WTC11 (cell line): ENCODE measurements around the gene CCDC88B. TPM values are rescaled to one million over a fixed set of nuclear protein-coding genes. Genes with fewer than 3 reads are reported as not detected.

ENCODE experiments used
- ATAC-seq: fragments of 200-7000 bp; cut with Tn5 transposase; 2 replicates; pipeline ENCODE4 v1.10.0; 2021; ENCODE audit warnings: mild to moderate bottlenecking, moderate library complexity
- CTCF ChIA-PET: fragments of 300-600 bp; sonication (Branson Sonifier 250); formaldehyde crosslinking; loops from one replicate; lab custom pipeline; 2021; ENCODE audit warnings: antibody characterized with exemption; lab: Charles Lee
- POLR2A ChIA-PET: fragments of 350-600 bp; sonication (Branson Sonifier 250); formaldehyde crosslinking; loops from one replicate; lab custom pipeline; 2021; ENCODE audit warnings: antibody characterized with exemption; lab: Charles Lee
- DNase-seq: peaks from one replicate; pipeline ENCODE4 v3.0.0; 2021; ENCODE audit warnings: low spot score
- H3K27ac Mint-ChIP-seq: 2 replicates; pipeline ENCODE4 v1.8.0; 2021; ENCODE audit warnings: mixed read lengths
- H3K27me3 Mint-ChIP-seq: 2 replicates; pipeline ENCODE4 v1.8.0; 2021; ENCODE audit warnings: low read depth, mild to moderate bottlenecking, moderate library complexity, mixed read lengths
- H3K36me3 Mint-ChIP-seq: 2 replicates; pipeline ENCODE4 v1.8.0; 2021; ENCODE audit warnings: mixed read lengths
- H3K4me1 Mint-ChIP-seq: 2 replicates; pipeline ENCODE4 v1.8.0; 2022; ENCODE audit warnings: mixed read lengths
- H3K4me3 Mint-ChIP-seq: 2 replicates; pipeline ENCODE4 v1.8.0; 2021; ENCODE audit warnings: mild to moderate bottlenecking, moderate library complexity, mixed read lengths
- H3K9me3 Mint-ChIP-seq: 2 replicates; pipeline ENCODE4 v1.8.0; 2021; ENCODE audit warnings: mixed read lengths
- FOXJ3 ChIP-seq: sonication (generic); formaldehyde crosslinking; IDR thresholded peaks from 2 replicates; pipeline ENCODE4 v1.9.0; 2021; ENCODE audit warnings: missing genetic modification reagents, mild to moderate bottlenecking, borderline replicate concordance
- FOXP1 ChIP-seq: sonication (generic); formaldehyde crosslinking; IDR thresholded peaks from 2 replicates; pipeline ENCODE4 v1.8.0; 2022; ENCODE audit warnings: missing genetic modification reagents, mild to moderate bottlenecking, moderate library complexity, borderline replicate concordance
- FOXP4 ChIP-seq: sonication (generic); formaldehyde crosslinking; IDR thresholded peaks from 2 replicates; pipeline ENCODE4 v1.8.0; 2022; ENCODE audit warnings: mild to moderate bottlenecking, missing genetic modification reagents
- NFATC4 ChIP-seq: fragments of 250-450 bp; sonication (Bioruptor Pico); IDR thresholded peaks from 2 replicates; pipeline ENCODE4 v1.9.0; 2021; ENCODE audit warnings: mild to moderate bottlenecking
- NFYB ChIP-seq: sonication (generic); formaldehyde crosslinking; conservative IDR thresholded peaks from 2 replicates; pipeline ENCODE4 v1.8.0; 2022; ENCODE audit warnings: low read depth, missing genetic modification reagents
- NR2C2 ChIP-seq: sonication (generic); formaldehyde crosslinking; IDR thresholded peaks from 2 replicates; pipeline ENCODE4 v1.8.0; 2022; ENCODE audit warnings: mild to moderate bottlenecking, missing genetic modification reagents
- NR3C1 ChIP-seq: sonication (generic); formaldehyde crosslinking; conservative IDR thresholded peaks from 2 replicates; pipeline ENCODE4 v1.8.1; 2023; ENCODE audit warnings: low read depth, mild to moderate bottlenecking, missing genetic modification reagents
- SP1 ChIP-seq: sonication (generic); formaldehyde crosslinking; conservative IDR thresholded peaks from 2 replicates; pipeline ENCODE4 v1.8.1; 2022; ENCODE audit warnings: missing genetic modification reagents
- ZMAT4 ChIP-seq: fragments of 250-450 bp; sonication (Bioruptor Pico); IDR thresholded peaks from 2 replicates; pipeline ENCODE4 v1.9.0; 2021; ENCODE audit warnings: mild to moderate bottlenecking
- ZNF281 ChIP-seq: sonication (generic); formaldehyde crosslinking; IDR thresholded peaks from 2 replicates; pipeline ENCODE4 v1.8.0; 2023; ENCODE audit warnings: mild to moderate bottlenecking, missing genetic modification reagents
- total RNA-seq: library from RNA; stranded (reverse); gene quantifications from 3 replicates; pipeline ENCODE4 v1.2.3, GENCODE V29; 2021
- TF ChIP-seq, protein P1 (sequence below): sonication (generic); formaldehyde crosslinking; IDR thresholded peaks from 2 replicates; pipeline ENCODE4 v1.8.0; 2022; ENCODE audit warnings: missing genetic modification reagents

Gene CCDC88B
- total RNA-seq, 1 experiment from 2014 or later = 17.0 TPM

DNA sequence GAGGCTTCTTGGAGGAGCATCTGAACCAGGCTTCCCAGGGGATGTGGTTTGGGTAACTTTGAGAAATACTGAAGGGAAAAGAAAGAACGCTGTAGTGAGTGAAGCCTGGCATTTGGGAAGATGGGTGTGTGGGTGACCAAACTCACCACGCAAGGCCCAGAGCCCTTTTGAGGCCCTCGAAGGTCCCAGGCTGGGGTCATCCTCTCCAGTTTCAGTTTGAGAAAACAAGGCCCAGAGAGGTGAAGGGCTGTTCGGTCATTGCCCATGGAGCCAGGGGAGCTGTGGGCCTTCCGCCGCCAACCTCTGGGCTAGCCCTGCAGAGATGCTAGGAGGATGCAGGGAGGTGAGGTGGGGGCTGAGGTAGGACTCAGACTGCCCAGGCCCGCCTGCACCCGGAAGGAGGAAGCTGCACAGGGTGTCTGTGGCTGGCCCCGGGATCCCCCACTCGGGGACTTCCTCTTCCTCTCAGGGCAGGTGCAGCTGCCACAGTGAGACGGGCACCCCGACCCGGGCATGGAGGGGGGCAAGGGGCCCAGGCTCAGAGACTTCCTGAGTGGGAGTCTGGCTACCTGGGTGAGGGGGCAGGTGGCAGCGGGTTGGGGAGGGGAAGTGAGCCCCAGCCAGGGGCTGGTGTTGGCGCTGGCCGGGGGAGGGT is at the start of gene CCDC88B (continued):
- TF ChIP-seq NR2C2 (CRISPR knock-in tag) (no peak), FOXJ3 (no peak), SP1 (CRISPR knock-in tag) (no peak), NFATC4 (no peak), NFYB (CRISPR knock-in tag) (no peak)

- ATAC-seq (peak; percentile 6; the same call in 1 of the 2 replicates), DNase-seq (no peak)
- H3K27me3 Mint-ChIP-seq = peaks cover 64% of the 10 kb centered on the region
- TF ChIP-seq FOXP1 (CRISPR knock-in tag) (no peak), NFATC4 (no peak), FOXP4 (CRISPR knock-in tag) (no peak), ZMAT4 (CRISPR knock-in tag) (no peak)
- TF ChIP-seq, protein P1, sequence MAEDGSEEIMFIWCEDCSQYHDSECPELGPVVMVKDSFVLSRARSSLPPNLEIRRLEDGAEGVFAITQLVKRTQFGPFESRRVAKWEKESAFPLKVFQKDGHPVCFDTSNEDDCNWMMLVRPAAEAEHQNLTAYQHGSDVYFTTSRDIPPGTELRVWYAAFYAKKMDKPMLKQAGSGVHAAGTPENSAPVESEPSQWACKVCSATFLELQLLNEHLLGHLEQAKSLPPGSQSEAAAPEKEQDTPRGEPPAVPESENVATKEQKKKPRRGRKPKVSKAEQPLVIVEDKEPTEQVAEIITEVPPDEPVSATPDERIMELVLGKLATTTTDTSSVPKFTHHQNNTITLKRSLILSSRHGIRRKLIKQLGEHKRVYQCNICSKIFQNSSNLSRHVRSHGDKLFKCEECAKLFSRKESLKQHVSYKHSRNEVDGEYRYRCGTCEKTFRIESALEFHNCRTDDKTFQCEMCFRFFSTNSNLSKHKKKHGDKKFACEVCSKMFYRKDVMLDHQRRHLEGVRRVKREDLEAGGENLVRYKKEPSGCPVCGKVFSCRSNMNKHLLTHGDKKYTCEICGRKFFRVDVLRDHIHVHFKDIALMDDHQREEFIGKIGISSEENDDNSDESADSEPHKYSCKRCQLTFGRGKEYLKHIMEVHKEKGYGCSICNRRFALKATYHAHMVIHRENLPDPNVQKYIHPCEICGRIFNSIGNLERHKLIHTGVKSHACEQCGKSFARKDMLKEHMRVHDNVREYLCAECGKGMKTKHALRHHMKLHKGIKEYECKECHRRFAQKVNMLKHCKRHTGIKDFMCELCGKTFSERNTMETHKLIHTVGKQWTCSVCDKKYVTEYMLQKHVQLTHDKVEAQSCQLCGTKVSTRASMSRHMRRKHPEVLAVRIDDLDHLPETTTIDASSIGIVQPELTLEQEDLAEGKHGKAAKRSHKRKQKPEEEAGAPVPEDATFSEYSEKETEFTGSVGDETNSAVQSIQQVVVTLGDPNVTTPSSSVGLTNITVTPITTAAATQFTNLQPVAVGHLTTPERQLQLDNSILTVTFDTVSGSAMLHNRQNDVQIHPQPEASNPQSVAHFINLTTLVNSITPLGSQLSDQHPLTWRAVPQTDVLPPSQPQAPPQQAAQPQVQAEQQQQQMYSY = peak; percentile 87
- peaks cover 12% of the 10 kb centered on the region for H3K4me1 Mint-ChIP-seq
- peak overlapping the region; percentile 66 for H3K4me3 Mint-ChIP-seq
- H3K36me3 Mint-ChIP-seq = no peaks in the 10 kb centered on the region
- ChIA-PET POLR2A (interaction anchor here (0.6 kb wide), 1 partner anchor 19 kb away, joined by 3 read pairs; no protein-coding TSS in a partner anchor), CTCF (interaction anchor here (1.0 to 12.5 kb wide), 3 partner anchors 11 to 64 kb away, joined by 3 to 151 read pairs (median 4); partner anchors contain the start of gene ESRRA)
- H3K27ac Mint-ChIP-seq = no peak overlapping the region
- H3K9me3 Mint-ChIP-seq = no peaks in the 10 kb centered on the region
Measured at GRCh38 chr11:64290352-64291261, 49.4 kb upstream of the CCDC88B start.

- CTCF ChIA-PET = interaction anchor here (1.0 to 12.5 kb wide), 3 partner anchors 12 to 64 kb away, joined by 3 to 151 read pairs (median 4); partner anchors contain the start of gene ESRRA
- ATAC-seq (peak; percentile 50), DNase-seq (no peak)
- Mint-ChIP-seq H3K36me3 (no peaks in the 10 kb centered on the region), H3K27ac (no peak within 1 kb of the TSS), H3K9me3 (no peaks in the 10 kb centered on the region), H3K27me3 (peaks cover 71% of the 10 kb centered on the region), H3K4me1 (peaks cover 10% of the 10 kb centered on the region), H3K4me3 (peak within 1 kb of the TSS; percentile 66)
- POLR2A ChIA-PET = no interaction called here
- TF ChIP-seq, protein P1 = peak; percentile 59
- TF ChIP-seq NR3C1 (CRISPR knock-in tag) (no peak), FOXJ3 (no peak), ZNF281 (CRISPR knock-in tag) (no peak)
Measured at GRCh38 chr11:64291262-64291751, 48.7 kb upstream of the CCDC88B start, which contains the start of gene KCNK4. Gene KCNK4, plus strand, starts transcription at chr11:64291302. Its CDS starts 1,717 bp downstream, at chr11:64293019.
